Parathyroid adenoma (tissue), 2 donors: Measurements from ENCODE around the gene RPIA.

Experiments used
- H2AFZ ChIP-seq: fragments of 300-600 bp; sonication (generic); one replicate; pipeline ENCODE4 v1.7.0; 2017; ENCODE audit warnings: antibody characterized with exemption, mild to moderate bottlenecking
- H3K27ac ChIP-seq: fragments of 300-600 bp; sonication (generic); one replicate; pipeline ENCODE4 v1.7.0; 2017
- H3K27me3 ChIP-seq: fragments of 300-600 bp; sonication (generic); one replicate; pipeline ENCODE4 v1.7.0; 2017; ENCODE audit warnings: low read length; ENCODE audit not compliant: control insufficient read depth, insufficient read depth
- H3K36me3 ChIP-seq: fragments of 300-600 bp; sonication (generic); one replicate; pipeline ENCODE4 v1.7.0; 2017; ENCODE audit warnings: low read length; ENCODE audit not compliant: control insufficient read depth, insufficient read depth
- H3K4me1 ChIP-seq: fragments of 300-600 bp; sonication (generic); one replicate; pipeline ENCODE4 v1.7.0; 2017; ENCODE audit warnings: control low read depth
- H3K4me2 ChIP-seq: fragments of 300-600 bp; sonication (generic); one replicate; pipeline ENCODE4 v1.7.0; 2017; ENCODE audit warnings: low read length
- H3K4me3 ChIP-seq: fragments of 300-600 bp; sonication (generic); one replicate; pipeline ENCODE4 v1.7.0; 2017; ENCODE audit warnings: low read depth, low read length
- H3K79me2 ChIP-seq: fragments of 300-600 bp; sonication (generic); one replicate; pipeline ENCODE4 v1.7.0; 2017; ENCODE audit warnings: control low read depth
- H3K9ac ChIP-seq: fragments of 300-600 bp; sonication (generic); one replicate; pipeline ENCODE4 v1.7.0; 2017; ENCODE audit warnings: mild to moderate bottlenecking
- H3K9me3 ChIP-seq: fragments of 300-600 bp; sonication (generic); one replicate; pipeline ENCODE4 v1.7.0; 2017; ENCODE audit warnings: low read length; ENCODE audit not compliant: control insufficient read depth
- CTCF ChIP-seq: fragments of 300-600 bp; sonication (generic); IDR thresholded peaks from one replicate; pipeline ENCODE4 v1.7.0; 2017; ENCODE audit warnings: antibody characterized with exemption, mild to moderate bottlenecking
- donor health status: primary hyperparathyroidism.

RPIA gene

GRCh38 chr2:88733155-88733902 lies 41.9 kb downstream of the RPIA start:
- Histone ChIP-seq H3K4me1 (no peaks in the 10 kb centered on the region), H3K27me3 (no peaks in the 10 kb centered on the region), H2AFZ (no peak overlapping the region), H3K79me2 (no peaks in the 10 kb centered on the region), H3K27ac (no peak overlapping the region), H3K4me2 (no peak overlapping the region), H3K36me3 (no peaks in the 10 kb centered on the region), H3K4me3 (no peak overlapping the region), H3K9ac (no peak overlapping the region), H3K9me3 (no peaks in the 10 kb centered on the region)
- no peak for TF ChIP-seq CTCF

GRCh38 chr2:88735133-88735532 lies 43.7 kb downstream of the RPIA start:
- H3K79me2 ChIP-seq, result no peaks in the 10 kb centered on the region
- H3K36me3 ChIP-seq, result no peaks in the 10 kb centered on the region
- H3K4me3 ChIP-seq, result no peak overlapping the region
- no peak overlapping the region for H3K4me2 ChIP-seq
- H3K4me1 ChIP-seq, result no peaks in the 10 kb centered on the region
- no peaks in the 10 kb centered on the region for H3K9me3 ChIP-seq
- H3K27me3 ChIP-seq, result no peaks in the 10 kb centered on the region
- no peak overlapping the region for H2AFZ ChIP-seq
- H3K27ac ChIP-seq, result no peak overlapping the region
- no peak overlapping the region for H3K9ac ChIP-seq
- no peak for TF ChIP-seq CTCF

- Histone ChIP-seq H3K4me1 (no peaks in the 10 kb centered on the region), H3K79me2 (no peaks in the 10 kb centered on the region), H3K4me3 (no peak overlapping the region), H3K27ac (no peak overlapping the region), H2AFZ (no peak overlapping the region), H3K27me3 (no peaks in the 10 kb centered on the region), H3K9me3 (no peaks in the 10 kb centered on the region), H3K36me3 (no peaks in the 10 kb centered on the region), H3K9ac (no peak overlapping the region), H3K4me2 (no peak overlapping the region)
- TF ChIP-seq CTCF, result no peak
Observed at GRCh38 chr2:88735853-88736252, 44.4 kb downstream of the RPIA start.

- H3K79me2 ChIP-seq, result no peaks in the 10 kb centered on the region
- no peak overlapping the region for H3K4me3 ChIP-seq
- no peak overlapping the region for H3K4me2 ChIP-seq
- H3K27ac ChIP-seq, result no peak overlapping the region
- TF ChIP-seq CTCF, result no peak
- H3K9ac ChIP-seq, result no peak overlapping the region
- H3K27me3 ChIP-seq, result no peaks in the 10 kb centered on the region
- H3K36me3 ChIP-seq, result no peaks in the 10 kb centered on the region
- no peaks in the 10 kb centered on the region for H3K4me1 ChIP-seq
- H3K9me3 ChIP-seq, result no peaks in the 10 kb centered on the region
- no peak overlapping the region for H2AFZ ChIP-seq
Observed at GRCh38 chr2:88736437-88736836, 45.0 kb downstream of the RPIA start.

GRCh38 chr2:88737385-88737784 lies 45.9 kb downstream of the RPIA start:
- H3K36me3 ChIP-seq, result no peaks in the 10 kb centered on the region
- H3K27ac ChIP-seq, result no peak overlapping the region
- H3K9me3 ChIP-seq, result no peaks in the 10 kb centered on the region
- no peaks in the 10 kb centered on the region for H3K27me3 ChIP-seq
- no peaks in the 10 kb centered on the region for H3K4me1 ChIP-seq
- no peak for TF ChIP-seq CTCF
- H3K4me2 ChIP-seq, result no peak overlapping the region
- H2AFZ ChIP-seq, result no peak overlapping the region
- no peak overlapping the region for H3K9ac ChIP-seq
- H3K4me3 ChIP-seq, result no peak overlapping the region
- no peaks in the 10 kb centered on the region for H3K79me2 ChIP-seq
